HepG2 (cell line): ENCODE results near the gene MRPL51. TPM values are rescaled to one million over a fixed set of nuclear protein-coding genes. Genes with fewer than 3 reads are reported as not detected.

Experiments
- CAMTA2 ChIP-seq: sonication (generic); formaldehyde crosslinking; IDR thresholded peaks from 2 replicates; pipeline ENCODE4 v1.4.0; 2020; ENCODE audit warnings: mild to moderate bottlenecking, missing genetic modification reagents, borderline replicate concordance
- CREB3 ChIP-seq: sonication (generic); formaldehyde crosslinking; IDR thresholded peaks from 2 replicates; pipeline ENCODE4 v1.5.0; 2020; ENCODE audit warnings: missing genetic modification reagents
- ERF ChIP-seq: IDR thresholded peaks from 2 replicates; pipeline ENCODE4 v1.6.1; 2018; ENCODE audit warnings: missing biosample characterization, missing genetic modification reagents
- ESRRA ChIP-seq: sonication (generic); formaldehyde crosslinking; IDR thresholded peaks from 2 replicates; pipeline ENCODE4 v1.5.1; 2020; ENCODE audit warnings: mild to moderate bottlenecking, low read depth, missing genetic modification reagents
- KDM2A ChIP-seq: sonication (generic); formaldehyde crosslinking; IDR thresholded peaks from 2 replicates; pipeline ENCODE4 v1.4.0; 2020; ENCODE audit warnings: low read depth, missing genetic modification reagents, borderline replicate concordance
- NR2F6 ChIP-seq, 2 experiments: IDR thresholded peaks; 2 replicates each; pipeline ENCODE4 v1.6.1; 2016; ENCODE audit warnings: antibody characterized with exemption in 1 of 2, mild to moderate bottlenecking in 1 of 2
- PHF8 ChIP-seq: sonication (generic); formaldehyde crosslinking; IDR thresholded peaks from 2 replicates; pipeline ENCODE4 v1.5.0; 2020; ENCODE audit warnings: missing genetic modification reagents
- REL ChIP-seq: sonication (generic); formaldehyde crosslinking; conservative IDR thresholded peaks from 2 replicates; pipeline ENCODE4 v1.8.0; 2022; ENCODE audit warnings: mild to moderate bottlenecking, missing genetic modification reagents, moderate library complexity
- STAT6 ChIP-seq: sonication (generic); formaldehyde crosslinking; IDR thresholded peaks from 2 replicates; pipeline ENCODE4 v1.4.0; 2020; ENCODE audit warnings: missing genetic modification reagents, mild to moderate bottlenecking, borderline replicate concordance
- ZBTB40 ChIP-seq, 2 experiments: fragments of 450-650 bp in 1 of 2; sonication (generic) in 1 of 2; formaldehyde crosslinking in 1 of 2; IDR thresholded peaks; 2 replicates each; pipeline versions ENCODE4 v1.6.1 to v1.8.0; 2016 to 2022; ENCODE audit warnings: antibody characterized with exemption in 1 of 2, mild to moderate bottlenecking in 1 of 2, missing genetic modification reagents in 1 of 2
- ZNF33B ChIP-seq: sonication (generic); formaldehyde crosslinking; IDR thresholded peaks from 2 replicates; pipeline ENCODE4 v1.5.1; 2020; ENCODE audit warnings: mild to moderate bottlenecking, missing genetic modification reagents
- ZNF510 ChIP-seq: sonication (generic); formaldehyde crosslinking; IDR thresholded peaks from 2 replicates; pipeline ENCODE4 v1.4.0; 2020; ENCODE audit warnings: low read depth, mild to moderate bottlenecking, missing genetic modification reagents
- ZNF615 ChIP-seq: sonication (generic); formaldehyde crosslinking; IDR thresholded peaks from 2 replicates; pipeline ENCODE4 v1.5.0; 2020; ENCODE audit warnings: mild to moderate bottlenecking, missing genetic modification reagents, borderline replicate concordance
- ZNF691 ChIP-seq: sonication (generic); formaldehyde crosslinking; IDR thresholded peaks from 2 replicates; pipeline ENCODE4 v1.4.0; 2020; ENCODE audit warnings: missing genetic modification reagents, low read depth, mild to moderate bottlenecking, borderline replicate concordance
- polyA plus RNA-seq, 8 experiments: library from polyadenylated mRNA; depleted of rRNA in 3 of 8; stranded (reverse) in 7 of 8; unstranded in 1 of 8; fragments of >200 nt; fragmentation: Illumina TruSeq in 4 of 8; extraction: Trizol in 4 of 8; gene quantifications; 2 replicates each; pipeline versions ENCODE4 v1.2.1 to v1.2.3, GENCODE V29; 2011 to 2016; ENCODE audit warnings: low read depth in 4 of 8, missing spikeins in 1 of 8, mixed read lengths in 1 of 8; ENCODE audit not compliant: insufficient read depth in 1 of 8
- total RNA-seq, 5 experiments: library from RNA; depleted of rRNA; stranded (reverse); fragments of >200 nt; fragmentation: Illumina TruSeq; extraction: Trizol; gene quantifications; 2 replicates each; pipeline ENCODE4 v1.2.3, GENCODE V29; 2016; ENCODE audit warnings: low read depth in 1 of 5

The MRPL51 gene
- total and polyA plus RNA-seq, 2 of the 13 experiments (the other 11 are each of a cell fraction or from before 2014, with no cell fraction given): 64.8 to 278 TPM

GRCh38 chr12:6542209-6543009 lies 49.3 kb upstream of the MRPL51 start (continued):
- TF ChIP-seq ZBTB40 (IDR thresholded peaks at IDR 0.05) (no peak), ZBTB40 (CRISPR knock-in tag; IDR thresholded peaks at IDR 0.05) (peak; percentile 56), ZNF691 (0 out of 2 replicates have a peak, but pooled peaks have one; percentile 25), ZNF33B (peak; percentile 40; the same call in 1 of the 2 replicates), ZNF615 (CRISPR knock-in tag) (no peak), NR2F6 (IDR thresholded peaks at IDR 0.05) (peak; percentile 56), NR2F6 (CRISPR knock-in tag; IDR thresholded peaks at IDR 0.05) (peak; percentile 80), ERF (CRISPR knock-in tag) (peak; percentile 71; the same call in 1 of the 2 replicates), CAMTA2 (no peak), STAT6 (no peak), CREB3 (CRISPR knock-in tag) (peak; percentile 74; the same call in 1 of the 2 replicates), ESRRA (CRISPR knock-in tag) (peak; percentile 47; the same call in 1 of the 2 replicates), KDM2A (CRISPR knock-in tag) (peak; percentile 61; the same call in 1 of the 2 replicates), ZNF510 (CRISPR knock-in tag) (no peak), PHF8 (CRISPR knock-in tag) (peak; percentile 61), REL (CRISPR knock-in tag) (no peak)
